ENCODE measurements around the gene RASSF4. TPM values are rescaled to one million over a fixed set of nuclear protein-coding genes. Genes with fewer than 3 reads are reported as not detected.

The RASSF4 gene
- total RNA-seq, 4 donors from 2014 or later = 27.6 to 41.5 (median 32.7) TPM

DNA sequence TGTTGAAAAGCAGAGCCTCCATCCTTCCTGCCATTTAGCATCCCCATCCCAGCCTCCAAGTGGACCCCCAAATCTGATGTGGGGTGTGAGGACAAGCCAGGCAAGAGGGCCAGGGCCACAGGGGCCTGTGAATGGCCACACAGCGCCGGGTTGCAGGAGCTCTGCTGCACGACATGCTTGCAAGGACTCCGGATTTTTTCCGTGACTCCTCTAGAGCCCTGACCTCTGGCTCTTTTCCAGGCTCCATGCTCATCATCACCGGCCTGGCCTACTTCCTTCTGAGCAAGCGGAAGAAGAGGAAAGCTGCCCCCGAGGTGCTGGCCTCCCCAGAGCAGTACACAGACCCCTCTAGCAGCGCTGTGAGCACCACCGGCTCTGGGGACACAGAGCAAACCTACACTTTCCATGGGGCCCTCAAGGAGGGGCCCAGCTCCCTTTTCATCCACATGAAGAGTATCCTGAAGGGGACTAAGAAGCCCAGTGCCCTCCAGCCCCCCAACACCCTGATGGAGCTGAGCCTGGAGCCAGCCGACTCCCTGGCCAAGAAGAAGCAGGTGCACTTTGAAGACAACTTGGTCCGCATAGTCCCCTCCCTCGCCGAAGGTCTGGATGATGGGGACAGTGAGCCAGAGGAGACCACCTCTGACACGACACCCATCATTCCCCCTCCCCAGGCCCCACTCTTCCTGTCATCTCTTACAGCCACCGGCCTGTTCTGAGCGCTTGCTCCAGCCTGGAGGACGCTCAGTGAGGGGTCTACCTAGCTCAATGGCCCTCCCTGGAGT lies 25.0 kb upstream of the RASSF4 start:
- peaks cover 35 to 43% (median 40%) of the 10 kb centered on the region in 4 donors for H3K4me1 ChIP-seq
- H3K9me3 ChIP-seq = no peaks in the 10 kb centered on the region
- 88% methylated on average over 10 of the region's 18 CpGs for WGBS
- TF ChIP-seq, protein P1, sequence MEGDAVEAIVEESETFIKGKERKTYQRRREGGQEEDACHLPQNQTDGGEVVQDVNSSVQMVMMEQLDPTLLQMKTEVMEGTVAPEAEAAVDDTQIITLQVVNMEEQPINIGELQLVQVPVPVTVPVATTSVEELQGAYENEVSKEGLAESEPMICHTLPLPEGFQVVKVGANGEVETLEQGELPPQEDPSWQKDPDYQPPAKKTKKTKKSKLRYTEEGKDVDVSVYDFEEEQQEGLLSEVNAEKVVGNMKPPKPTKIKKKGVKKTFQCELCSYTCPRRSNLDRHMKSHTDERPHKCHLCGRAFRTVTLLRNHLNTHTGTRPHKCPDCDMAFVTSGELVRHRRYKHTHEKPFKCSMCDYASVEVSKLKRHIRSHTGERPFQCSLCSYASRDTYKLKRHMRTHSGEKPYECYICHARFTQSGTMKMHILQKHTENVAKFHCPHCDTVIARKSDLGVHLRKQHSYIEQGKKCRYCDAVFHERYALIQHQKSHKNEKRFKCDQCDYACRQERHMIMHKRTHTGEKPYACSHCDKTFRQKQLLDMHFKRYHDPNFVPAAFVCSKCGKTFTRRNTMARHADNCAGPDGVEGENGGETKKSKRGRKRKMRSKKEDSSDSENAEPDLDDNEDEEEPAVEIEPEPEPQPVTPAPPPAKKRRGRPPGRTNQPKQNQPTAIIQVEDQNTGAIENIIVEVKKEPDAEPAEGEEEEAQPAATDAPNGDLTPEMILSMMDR (IDR thresholded peaks at IDR 0.05) = no peak
- TF ChIP-seq POLR2A (IDR thresholded peaks at IDR 0.05; ENCODE audit: low read depth) (no peak), POLR2AphosphoS5 (IDR thresholded peaks at IDR 0.05) (no peak), EP300 (IDR thresholded peaks at IDR 0.05) (no peak)
- no peaks in the 10 kb centered on the region for H3K36me3 ChIP-seq
- no peak for DNase-seq (ENCODE audit: extremely low spot score)
- no peaks in the 10 kb centered on the region for H3K27me3 ChIP-seq
- H3K4me3 ChIP-seq = no peak overlapping the region
- intact Hi-C loops (cut with DNase I) = no loop called here
- peak overlapping the region; percentile 46 to 61 (median 46) for H3K27ac ChIP-seq (replicated peaks in 1 of 4)

DNA sequence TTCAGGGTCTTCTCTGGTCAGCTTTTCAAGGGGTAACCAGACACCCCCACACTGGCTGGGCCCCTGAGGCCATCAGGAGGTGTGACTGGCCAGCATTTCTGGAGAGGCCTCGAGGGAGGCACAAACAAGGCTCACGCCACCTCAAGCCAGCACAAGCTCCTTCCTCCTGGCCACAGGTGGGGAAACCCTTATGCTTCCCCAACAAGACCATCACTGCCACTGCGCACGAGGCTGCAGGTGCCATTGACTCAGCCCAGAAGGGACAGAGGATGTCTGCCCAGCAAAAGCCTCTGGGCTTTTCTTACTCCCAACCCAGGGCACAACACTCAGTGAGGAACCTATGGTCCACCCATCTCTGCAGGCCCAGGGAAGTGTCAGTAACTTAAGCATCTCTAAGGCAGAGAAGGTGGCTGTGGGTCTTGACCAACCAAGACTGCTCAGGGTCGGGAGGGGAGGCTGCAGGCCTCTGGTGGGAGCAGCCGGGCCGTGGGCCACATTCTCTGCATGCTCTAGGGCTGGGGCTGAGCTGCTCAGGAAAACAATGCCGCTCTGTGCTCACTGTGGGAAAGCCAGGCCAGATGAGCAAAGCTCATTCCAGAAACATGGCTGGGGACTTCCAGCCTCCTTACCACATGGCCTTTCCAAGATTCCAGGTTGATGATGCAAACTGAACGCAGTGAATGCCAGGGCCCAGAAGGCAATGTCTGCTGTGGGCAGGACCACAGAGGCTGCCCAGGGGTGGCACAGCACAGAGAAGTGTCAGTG lies 24.2 kb upstream of the RASSF4 start:
- Histone ChIP-seq H3K4me1 (peaks cover 36 to 43% (median 40%) of the 10 kb centered on the region in 4 donors), H3K27ac (replicated peaks in 1 of 4) (peak overlapping the region; percentile 46 to 61 (median 46)), H3K27me3 (no peaks in the 10 kb centered on the region), H3K9me3 (no peaks in the 10 kb centered on the region), H3K4me3 (no peak overlapping the region), H3K36me3 (no peaks in the 10 kb centered on the region)
- WGBS = 67% methylated on average over 6 of the region's 9 CpGs
- peak; percentile 64 to 65 for TF ChIP-seq POLR2AphosphoS5 (IDR thresholded peaks at IDR 0.05)
- TF ChIP-seq EP300 (IDR thresholded peaks at IDR 0.05) = no peak
- DNase-seq (ENCODE audit: extremely low spot score) = no peak
- intact Hi-C loops (cut with DNase I) = no loop called here

DNA sequence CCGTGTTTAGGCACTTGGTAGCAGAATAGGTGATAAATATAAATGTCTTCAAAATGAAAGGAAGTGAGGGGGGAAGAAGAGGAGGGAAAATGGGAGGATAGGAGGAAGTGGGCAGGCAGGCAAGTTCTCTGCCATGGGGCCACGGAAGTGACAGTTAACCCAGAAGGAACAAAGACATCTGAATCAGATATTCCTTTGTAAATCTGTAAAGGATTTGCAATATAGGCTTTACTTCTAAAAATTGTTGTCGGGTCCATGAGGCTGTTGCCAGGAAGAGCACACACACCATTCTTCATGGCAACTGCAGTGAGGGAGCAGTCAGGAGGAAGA lies 23.7 kb upstream of the RASSF4 start:
- intact Hi-C loops (cut with DNase I) = no loop called here
- no peaks in the 10 kb centered on the region for H3K36me3 ChIP-seq
- TF ChIP-seq, protein P1 (IDR thresholded peaks at IDR 0.05) = no peak
- TF ChIP-seq POLR2A (IDR thresholded peaks at IDR 0.05; ENCODE audit: low read depth) (no peak), POLR2AphosphoS5 (IDR thresholded peaks at IDR 0.05) (no peak), EP300 (IDR thresholded peaks at IDR 0.05) (no peak)
- 57% methylated on average over 3 of the region's 3 CpGs for WGBS
- H3K9me3 ChIP-seq = no peaks in the 10 kb centered on the region
- H3K27me3 ChIP-seq = no peaks in the 10 kb centered on the region
- peaks cover 36 to 43% (median 41%) of the 10 kb centered on the region in 4 donors for H3K4me1 ChIP-seq
- peak overlapping the region; percentile 13 to 61 (median 38) for H3K27ac ChIP-seq (replicated peaks in 1 of 4)
- no peak overlapping the region for H3K4me3 ChIP-seq
- DNase-seq (ENCODE audit: extremely low spot score) = no peak

DNA sequence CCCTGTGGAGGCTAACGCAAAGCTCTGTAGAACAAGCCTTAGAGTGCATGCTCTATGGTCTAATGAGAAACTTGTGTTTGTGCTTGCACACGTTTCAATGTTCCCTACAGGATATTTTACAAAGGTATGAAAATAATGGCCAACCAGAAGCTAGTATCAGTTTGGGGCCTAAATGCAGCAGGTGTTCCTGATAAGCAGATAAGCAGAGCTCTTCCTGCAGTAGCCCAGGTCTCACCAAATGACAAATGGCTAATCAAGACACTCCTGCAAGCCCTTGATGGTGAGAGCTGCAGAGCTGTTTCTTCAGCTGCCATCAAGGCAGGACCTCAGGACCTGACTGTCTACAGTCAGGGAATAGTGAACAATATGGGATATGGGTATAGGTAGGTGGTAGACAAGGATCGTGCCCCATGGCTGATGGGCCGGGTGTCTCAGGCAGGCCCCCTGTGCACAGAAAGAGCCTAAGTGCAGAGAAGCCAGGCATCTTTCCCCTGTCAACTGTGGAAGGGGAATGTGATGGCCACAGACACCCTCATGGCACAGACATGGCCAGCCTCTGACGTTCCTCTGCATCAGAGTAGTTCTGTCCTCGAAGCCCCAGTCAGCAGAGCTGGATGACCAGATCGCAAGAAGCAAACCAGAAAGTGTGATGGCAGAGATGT lies 23.2 kb upstream of the RASSF4 start:
- Histone ChIP-seq H3K4me1 (peaks cover 36 to 43% (median 41%) of the 10 kb centered on the region in 4 donors), H3K27ac (replicated peaks in 1 of 4) (peak overlapping the region; percentile 13 to 61 (median 38)), H3K9me3 (no peaks in the 10 kb centered on the region), H3K27me3 (no peaks in the 10 kb centered on the region), H3K4me3 (no peak overlapping the region), H3K36me3 (no peaks in the 10 kb centered on the region)
- no peak for DNase-seq (ENCODE audit: extremely low spot score)
- TF ChIP-seq POLR2A (IDR thresholded peaks at IDR 0.05; ENCODE audit: low read depth) = no peak
- no peak for TF ChIP-seq POLR2AphosphoS5 (IDR thresholded peaks at IDR 0.05)
- TF ChIP-seq EP300 (IDR thresholded peaks at IDR 0.05) = no peak
- TF ChIP-seq, protein P1 (IDR thresholded peaks at IDR 0.05) = no peak
- 82% methylated on average over 7 of the region's 7 CpGs for WGBS
- intact Hi-C loops (cut with DNase I) = no loop called here
